ENCODE measurements around the gene PLA2G6. TPM values are rescaled to one million over a fixed set of nuclear protein-coding genes. Genes with fewer than 3 reads are reported as not detected.

PLA2G6 gene
- total and polyA plus RNA-seq, 2 of the 13 experiments (the other 11 are each of a cell fraction or from before 2014, with no cell fraction given) = 4.8 to 11.5 TPM

GRCh38 chr22:38202437-38203089 lies 20.9 kb upstream of the PLA2G6 start (continued):
- TF ChIP-seq ARID4A (CRISPR knock-in tag; IDR thresholded peaks at IDR 0.05; ENCODE audit: borderline replicate concordance) = peak; percentile 84
- TF ChIP-seq NONO (IDR thresholded peaks at IDR 0.05) = no peak
- TF ChIP-seq NONO (CRISPR knock-in tag; conservative IDR thresholded peaks at IDR 0.05) = peak; percentile 27; the same call in 1 of the 2 replicates
- no peak for TF ChIP-seq SOX6 (IDR thresholded peaks at IDR 0.05)
- TF ChIP-seq SOX6 (CRISPR knock-in tag; IDR thresholded peaks at IDR 0.05) = peak; percentile 65
- peak; percentile 80 for TF ChIP-seq RBFOX2 (IDR thresholded peaks at IDR 0.05; ENCODE audit: low read depth, low read length)
- no peak for TF ChIP-seq IKZF4 (CRISPR knock-in tag; IDR thresholded peaks at IDR 0.05; ENCODE audit: borderline replicate concordance, low read depth, not compliant biosample characterization)
- TF ChIP-seq MXD1 (CRISPR knock-in tag; IDR thresholded peaks at IDR 0.05) = peak; percentile 84; the same call in 1 of the 2 replicates
- peak; percentile 56; the same call in 1 of the 2 replicates for TF ChIP-seq NAIF1 (CRISPR knock-in tag; IDR thresholded peaks at IDR 0.05; ENCODE audit: borderline replicate concordance)
- TF ChIP-seq ZNF747 (CRISPR knock-in tag; IDR thresholded peaks at IDR 0.05; ENCODE audit: borderline replicate concordance) = 0 out of 2 replicates have a peak, but pooled peaks have one; percentile 6
- no peak for TF ChIP-seq RNF2 (conservative IDR thresholded peaks at IDR 0.05; ENCODE audit: low read depth)
- peak; percentile 89 for TF ChIP-seq AGO2 (optimal IDR thresholded peaks at IDR 0.05; ENCODE audit: low read depth, low read length)
- TF ChIP-seq SP2 (CRISPR knock-in tag; IDR thresholded peaks at IDR 0.05) = no peak
- no peak for TF ChIP-seq ZNF761 (CRISPR knock-in tag; conservative IDR thresholded peaks at IDR 0.05)
- TF ChIP-seq ZNF292 (CRISPR knock-in tag; IDR thresholded peaks at IDR 0.05; ENCODE audit: borderline replicate concordance, low read depth) = no peak
- TF ChIP-seq ZNF704 (CRISPR knock-in tag; IDR thresholded peaks at IDR 0.05; ENCODE audit: borderline replicate concordance) = 0 out of 2 replicates have a peak, but pooled peaks have one; percentile 19
- TF ChIP-seq ZFP36L1 (CRISPR knock-in tag; IDR thresholded peaks at IDR 0.05) = peak; percentile 80; the same call in 1 of the 2 replicates
- no peak for TF ChIP-seq JARID2 (CRISPR knock-in tag; IDR thresholded peaks at IDR 0.05; ENCODE audit: insufficient replicate concordance)
- TF ChIP-seq ESRRA (CRISPR knock-in tag; IDR thresholded peaks at IDR 0.05; ENCODE audit: low read depth) = 0 out of 2 replicates have a peak, but pooled peaks have one; percentile 32
- TF ChIP-seq ZNF574 (CRISPR knock-in tag; IDR thresholded peaks at IDR 0.05) = no peak
